Endodermal cell (in vitro differentiated cells): ENCODE results near the gene FTHL17. TPM values are rescaled to one million over a fixed set of nuclear protein-coding genes. Genes with fewer than 3 reads are reported as not detected.

Experiments
- DNase-seq: peaks from one replicate; pipeline ENCODE4 v3.0.0-alpha.2; 2017
- H3K27ac ChIP-seq: 2 replicates; pipeline ENCODE4 v1.5.1; 2013; ENCODE audit warnings: mild to moderate bottlenecking, low read depth, low read length, moderate library complexity
- H3K27me3 ChIP-seq: 2 replicates; pipeline ENCODE4 v1.6.1; 2013; ENCODE audit warnings: mild to moderate bottlenecking, low read length, moderate library complexity; ENCODE audit not compliant: insufficient read depth, control insufficient read depth, poor library complexity, severe bottlenecking
- H3K36me3 ChIP-seq: 2 replicates; pipeline ENCODE4 v1.7.0; 2013; ENCODE audit warnings: mild to moderate bottlenecking, low read length, moderate library complexity; ENCODE audit not compliant: control insufficient read depth, insufficient read depth
- H3K4me1 ChIP-seq: one replicate; pipeline ENCODE4 v1.7.0; 2013; ENCODE audit warnings: low read length; ENCODE audit not compliant: control insufficient read depth, insufficient read depth
- H3K4me3 ChIP-seq: 2 replicates; pipeline ENCODE4 v1.5.1; 2013; ENCODE audit warnings: mild to moderate bottlenecking, low read length, moderate library complexity
- H3K9ac ChIP-seq: 2 replicates; pipeline ENCODE4 v1.6.1; 2013; ENCODE audit warnings: mild to moderate bottlenecking, low read length, moderate library complexity; ENCODE audit not compliant: poor library complexity, severe bottlenecking; ENCODE audit errors: extremely low read depth
- H3K9me3 ChIP-seq: 2 replicates; pipeline ENCODE4 v1.6.1; 2013; ENCODE audit warnings: mild to moderate bottlenecking, low read length, moderate library complexity; ENCODE audit not compliant: control insufficient read depth
- H3K27ac Mint-ChIP-seq: 2 replicates; pipeline ENCODE4 v1.8.0; 2020; ENCODE audit warnings: mixed read lengths
- H3K27me3 Mint-ChIP-seq: 2 replicates; pipeline ENCODE4 v1.8.0; 2021; ENCODE audit warnings: mild to moderate bottlenecking, mixed read lengths; ENCODE audit not compliant: insufficient read depth
- H3K36me3 Mint-ChIP-seq: 2 replicates; pipeline ENCODE4 v1.8.0; 2020; ENCODE audit warnings: low read depth, mixed read lengths
- H3K4me1 Mint-ChIP-seq: 2 replicates; pipeline ENCODE4 v1.8.0; 2020; ENCODE audit warnings: mixed read lengths
- H3K4me3 Mint-ChIP-seq: 2 replicates; pipeline ENCODE4 v1.8.0; 2020; ENCODE audit warnings: mild to moderate bottlenecking, moderate library complexity, mixed read lengths
- H3K9me3 Mint-ChIP-seq: 2 replicates; pipeline ENCODE4 v1.8.0; 2020; ENCODE audit warnings: mild to moderate bottlenecking, mixed read lengths
- CTCF ChIP-seq: fragments of 200-600 bp; sonication (generic); conservative IDR thresholded peaks from 2 replicates; pipeline ENCODE4 v1.5.0; 2021; ENCODE audit warnings: antibody characterized with exemption, mild to moderate bottlenecking
- WGBS, 2 experiments: methylation state at CpG; one replicate each; pipeline versions ENCODE4 v1.1.5 to v1.1.7; 2013; ENCODE audit warnings: missing lambda C conversion rate in 2 of 2, mixed read lengths in 1 of 2; ENCODE audit not compliant: insufficient coverage in 1 of 2, insufficient read length in 1 of 2; 5-methylcytosine and 5-hydroxymethylcytosine counted together
- total RNA-seq, 2 donors: library from RNA; stranded (reverse); fragmentation: NEBNext Ultra II Directional in 1 of 2; extraction: Animal tissue kit (Norgen Biotek cat#: 25700) in 1 of 2; gene quantifications; 2 replicates in 1 of 2; 3 replicates in 1 of 2; pipeline ENCODE4 v1.2.1, GENCODE V29; 2021

The FTHL17 gene
- total RNA-seq, 2 donors from 2014 or later, result not detected

- Mint-ChIP-seq H3K9me3 (peaks cover 61% of the 10 kb centered on the region), H3K4me3 (no peak overlapping the region), H3K36me3 (no peaks in the 10 kb centered on the region), H3K27ac (no peak overlapping the region), H3K4me1 (no peaks in the 10 kb centered on the region), H3K27me3 (no peaks in the 10 kb centered on the region)
- no peak for DNase-seq
- no peak overlapping the region for H3K9ac ChIP-seq
- WGBS, 2 experiments, result no CpG with 5 or more reads among the region's 2 CpGs
- H3K4me1 ChIP-seq, result no peaks in the 10 kb centered on the region
- H3K27me3 ChIP-seq, result no peaks in the 10 kb centered on the region
- H3K4me3 ChIP-seq, result no peak overlapping the region
- H3K9me3 ChIP-seq, result peaks cover 6% of the 10 kb centered on the region
- H3K36me3 ChIP-seq, result no peaks in the 10 kb centered on the region
- no peak for TF ChIP-seq CTCF
- no peak overlapping the region for H3K27ac ChIP-seq
Measured at GRCh38 chrX:31099536-31100090, 27.8 kb upstream of the FTHL17 start.

- H3K9me3 Mint-ChIP-seq, result peaks cover 64% of the 10 kb centered on the region
- H3K27me3 Mint-ChIP-seq, result no peaks in the 10 kb centered on the region
- Histone ChIP-seq H3K27me3 (no peaks in the 10 kb centered on the region), H3K9me3 (peaks cover 16% of the 10 kb centered on the region), H3K36me3 (no peaks in the 10 kb centered on the region), H3K9ac (no peak overlapping the region), H3K27ac (no peak overlapping the region), H3K4me1 (no peaks in the 10 kb centered on the region), H3K4me3 (no peak overlapping the region)
- no peak overlapping the region for H3K27ac Mint-ChIP-seq
- no peaks in the 10 kb centered on the region for H3K4me1 Mint-ChIP-seq
- TF ChIP-seq CTCF, result no peak
- H3K4me3 Mint-ChIP-seq, result no peak overlapping the region
- no peak for DNase-seq
- 92% methylated on average over 2 of the region's 3 CpGs; no CpG with 5 or more reads in 1 of the 2 experiments for WGBS, 2 experiments
- peaks cover 2% of the 10 kb centered on the region for H3K36me3 Mint-ChIP-seq
Measured at GRCh38 chrX:31098079-31098478, 26.2 kb upstream of the FTHL17 start.

- no peaks in the 10 kb centered on the region for H3K4me1 ChIP-seq
- 83% methylated on average over 4 of the region's 4 CpGs; no CpG with 5 or more reads in 1 of the 2 experiments for WGBS, 2 experiments
- Mint-ChIP-seq H3K4me3 (no peak overlapping the region), H3K36me3 (peaks cover 2% of the 10 kb centered on the region), H3K9me3 (peaks cover 49% of the 10 kb centered on the region), H3K27ac (no peak overlapping the region), H3K27me3 (no peaks in the 10 kb centered on the region), H3K4me1 (peaks cover 3% of the 10 kb centered on the region)
- TF ChIP-seq CTCF, result no peak
- H3K27ac ChIP-seq, result no peak overlapping the region
- H3K36me3 ChIP-seq, result no peaks in the 10 kb centered on the region
- no peaks in the 10 kb centered on the region for H3K27me3 ChIP-seq
- peaks cover 16% of the 10 kb centered on the region for H3K9me3 ChIP-seq
- DNase-seq, result no peak
- H3K9ac ChIP-seq, result no peak overlapping the region
- no peak overlapping the region for H3K4me3 ChIP-seq
Measured at GRCh38 chrX:31093639-31093975, 21.8 kb upstream of the FTHL17 start.
